WTC11 (cell line): ENCODE data around the gene AURKAIP1. TPM values are rescaled to one million over a fixed set of nuclear protein-coding genes. Genes with fewer than 3 reads are reported as not detected.

Experiments
- ATAC-seq: fragments of 200-7000 bp; cut with Tn5 transposase; 2 replicates; pipeline ENCODE4 v1.10.0; 2021; ENCODE audit warnings: mild to moderate bottlenecking, moderate library complexity
- CTCF ChIA-PET: fragments of 300-600 bp; sonication (Branson Sonifier 250); formaldehyde crosslinking; loops from one replicate; lab custom pipeline; 2021; ENCODE audit warnings: antibody characterized with exemption; lab: Charles Lee
- POLR2A ChIA-PET: fragments of 350-600 bp; sonication (Branson Sonifier 250); formaldehyde crosslinking; loops from one replicate; lab custom pipeline; 2021; ENCODE audit warnings: antibody characterized with exemption; lab: Charles Lee
- DNase-seq: peaks from one replicate; pipeline ENCODE4 v3.0.0; 2021; ENCODE audit warnings: low spot score
- H3K27ac Mint-ChIP-seq: 2 replicates; pipeline ENCODE4 v1.8.0; 2021; ENCODE audit warnings: mixed read lengths
- H3K27me3 Mint-ChIP-seq: 2 replicates; pipeline ENCODE4 v1.8.0; 2021; ENCODE audit warnings: low read depth, mild to moderate bottlenecking, moderate library complexity, mixed read lengths
- H3K36me3 Mint-ChIP-seq: 2 replicates; pipeline ENCODE4 v1.8.0; 2021; ENCODE audit warnings: mixed read lengths
- H3K4me1 Mint-ChIP-seq: 2 replicates; pipeline ENCODE4 v1.8.0; 2022; ENCODE audit warnings: mixed read lengths
- H3K4me3 Mint-ChIP-seq: 2 replicates; pipeline ENCODE4 v1.8.0; 2021; ENCODE audit warnings: mild to moderate bottlenecking, moderate library complexity, mixed read lengths
- H3K9me3 Mint-ChIP-seq: 2 replicates; pipeline ENCODE4 v1.8.0; 2021; ENCODE audit warnings: mixed read lengths
- ARID4B ChIP-seq: sonication (generic); formaldehyde crosslinking; IDR thresholded peaks from 2 replicates; pipeline ENCODE4 v1.8.0; 2023; ENCODE audit warnings: missing genetic modification reagents, mild to moderate bottlenecking, borderline replicate concordance
- ATF1 ChIP-seq: sonication (generic); formaldehyde crosslinking; IDR thresholded peaks from 2 replicates; pipeline ENCODE4 v1.8.1; 2023; ENCODE audit warnings: mild to moderate bottlenecking, moderate library complexity, missing genetic modification reagents
- ATF3 ChIP-seq: sonication (generic); formaldehyde crosslinking; conservative IDR thresholded peaks from 2 replicates; pipeline ENCODE4 v1.8.1; 2022; ENCODE audit warnings: mild to moderate bottlenecking, missing genetic modification reagents
- EMX1 ChIP-seq: fragments of 250-450 bp; sonication (Bioruptor Pico); IDR thresholded peaks from 2 replicates; pipeline ENCODE4 v1.8.0; 2021; ENCODE audit warnings: mild to moderate bottlenecking
- ERG ChIP-seq: fragments of 250-450 bp; sonication (Bioruptor Pico); IDR thresholded peaks from 2 replicates; pipeline ENCODE4 v1.8.0; 2021; ENCODE audit warnings: mild to moderate bottlenecking
- ESRRA ChIP-seq: sonication (generic); formaldehyde crosslinking; IDR thresholded peaks from 2 replicates; pipeline ENCODE4 v1.8.1; 2022; ENCODE audit warnings: mild to moderate bottlenecking, missing genetic modification reagents, borderline replicate concordance
- FOXP1 ChIP-seq: sonication (generic); formaldehyde crosslinking; IDR thresholded peaks from 2 replicates; pipeline ENCODE4 v1.8.0; 2022; ENCODE audit warnings: missing genetic modification reagents, mild to moderate bottlenecking, moderate library complexity, borderline replicate concordance
- NFATC4 ChIP-seq: fragments of 250-450 bp; sonication (Bioruptor Pico); IDR thresholded peaks from 2 replicates; pipeline ENCODE4 v1.9.0; 2021; ENCODE audit warnings: mild to moderate bottlenecking
- NFE2L1 ChIP-seq: sonication (generic); formaldehyde crosslinking; IDR thresholded peaks from 2 replicates; pipeline ENCODE4 v1.8.1; 2023; ENCODE audit warnings: missing genetic modification reagents
- PRRX2 ChIP-seq: fragments of 250-450 bp; sonication (Bioruptor Pico); IDR thresholded peaks from 2 replicates; pipeline ENCODE4 v1.8.0; 2021; ENCODE audit warnings: mild to moderate bottlenecking
- SMAD4 ChIP-seq: sonication (generic); formaldehyde crosslinking; IDR thresholded peaks from 2 replicates; pipeline ENCODE4 v1.8.0; 2022; ENCODE audit warnings: mild to moderate bottlenecking, missing genetic modification reagents
- TEAD1 ChIP-seq: sonication (generic); formaldehyde crosslinking; IDR thresholded peaks from 2 replicates; pipeline ENCODE4 v1.8.0; 2022; ENCODE audit warnings: mild to moderate bottlenecking, missing genetic modification reagents
- ZNF121 ChIP-seq: sonication (generic); formaldehyde crosslinking; IDR thresholded peaks from 2 replicates; pipeline ENCODE4 v1.8.0; 2023; ENCODE audit warnings: missing genetic modification reagents
- total RNA-seq: library from RNA; stranded (reverse); gene quantifications from 3 replicates; pipeline ENCODE4 v1.2.3, GENCODE V29; 2021
- TF ChIP-seq, protein P1 (sequence below): sonication (generic); formaldehyde crosslinking; IDR thresholded peaks from 2 replicates; pipeline ENCODE4 v1.8.1; 2023; ENCODE audit warnings: mild to moderate bottlenecking, missing genetic modification reagents, moderate library complexity
- TF ChIP-seq, protein P2 (sequence below): sonication (generic); formaldehyde crosslinking; IDR thresholded peaks from 2 replicates; pipeline ENCODE4 v1.8.1; 2022; ENCODE audit warnings: missing genetic modification reagents, borderline replicate concordance

Gene AURKAIP1
- total RNA-seq, 1 experiment from 2014 or later: 268 TPM

DNA sequence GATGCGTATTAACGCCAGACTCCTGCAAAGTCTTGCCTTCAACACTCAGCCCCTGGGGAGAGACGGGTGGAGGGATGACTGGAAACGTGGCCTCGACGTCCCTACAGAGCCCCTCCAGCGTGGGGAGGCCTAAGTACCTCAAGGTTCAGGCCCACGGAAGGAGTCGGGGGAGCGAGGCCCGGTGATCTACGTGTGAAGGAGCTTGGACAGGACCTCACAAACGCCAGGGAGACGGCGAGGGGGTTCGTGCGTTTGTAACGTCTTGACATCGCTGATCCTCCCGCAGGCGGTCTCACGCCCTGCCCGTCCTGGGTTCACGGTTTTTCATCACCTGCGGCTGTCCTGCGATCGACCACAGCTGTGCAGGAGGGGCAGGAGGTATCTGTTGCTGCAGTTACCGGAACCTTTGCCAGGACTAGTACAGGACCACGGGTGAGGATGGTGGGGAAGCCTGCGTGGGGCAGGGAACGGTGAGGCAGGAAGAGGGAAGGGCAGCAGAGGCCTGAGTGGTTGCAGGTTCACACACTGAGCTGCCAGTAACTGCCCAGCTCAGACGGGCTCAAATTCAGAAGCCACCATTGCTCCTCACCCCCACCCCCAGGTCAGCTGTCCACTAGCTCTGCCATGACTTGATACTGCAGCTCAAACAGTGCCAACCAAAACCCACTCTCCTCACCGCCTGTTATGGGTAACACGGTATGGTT is 25.0 kb upstream of the AURKAIP1 start:
- ChIA-PET POLR2A (interaction anchor here (1.2 to 2.3 kb wide), 6 partner anchors 11 to 34 kb away, joined by 3 to 12 read pairs (median 5); partner anchors contain the start of gene AURKAIP1), CTCF (interaction anchor here (0.6 to 2.5 kb wide), 6 partner anchors 11 to 105 kb away, joined by 3 to 14 read pairs (median 8); partner anchors contain the start of gene AURKAIP1)
- ATAC-seq (no peak), DNase-seq (no peak)
- Mint-ChIP-seq H3K4me3 (peak overlapping the region; percentile 85), H3K27ac (peak overlapping the region; percentile 88), H3K9me3 (no peaks in the 10 kb centered on the region), H3K27me3 (no peaks in the 10 kb centered on the region), H3K36me3 (peaks cover 60% of the 10 kb centered on the region), H3K4me1 (peaks cover 31% of the 10 kb centered on the region)
- TF ChIP-seq FOXP1 (0 out of 2 replicates have a peak, but pooled peaks have one; percentile 24), EMX1 (CRISPR knock-in tag) (peak; percentile 66; the same call in 1 of the 2 replicates), ESRRA (CRISPR knock-in tag) (peak; percentile 18; the same call in 1 of the 2 replicates), NFATC4 (CRISPR knock-in tag) (no peak), ATF1 (no peak), SMAD4 (0 out of 2 replicates have a peak, but pooled peaks have one; percentile 17), ARID4B (CRISPR knock-in tag) (peak; percentile 59; the same call in 1 of the 2 replicates), PRRX2 (CRISPR knock-in tag) (0 out of 2 replicates have a peak, but pooled peaks have one; percentile 48), ATF3 (CRISPR knock-in tag) (0 out of 2 replicates have a peak, but pooled peaks have one; percentile 62), NFE2L1 (CRISPR knock-in tag) (0 out of 2 replicates have a peak, but pooled peaks have one; percentile 29), ZNF121 (CRISPR knock-in tag) (no peak), ERG (CRISPR knock-in tag) (no peak), TEAD1 (CRISPR knock-in tag) (peak; percentile 44; the same call in 1 of the 2 replicates)
- TF ChIP-seq, protein P1, sequence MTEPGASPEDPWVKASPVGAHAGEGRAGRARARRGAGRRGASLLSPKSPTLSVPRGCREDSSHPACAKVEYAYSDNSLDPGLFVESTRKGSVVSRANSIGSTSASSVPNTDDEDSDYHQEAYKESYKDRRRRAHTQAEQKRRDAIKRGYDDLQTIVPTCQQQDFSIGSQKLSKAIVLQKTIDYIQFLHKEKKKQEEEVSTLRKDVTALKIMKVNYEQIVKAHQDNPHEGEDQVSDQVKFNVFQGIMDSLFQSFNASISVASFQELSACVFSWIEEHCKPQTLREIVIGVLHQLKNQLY: no peak
- TF ChIP-seq, protein P2, sequence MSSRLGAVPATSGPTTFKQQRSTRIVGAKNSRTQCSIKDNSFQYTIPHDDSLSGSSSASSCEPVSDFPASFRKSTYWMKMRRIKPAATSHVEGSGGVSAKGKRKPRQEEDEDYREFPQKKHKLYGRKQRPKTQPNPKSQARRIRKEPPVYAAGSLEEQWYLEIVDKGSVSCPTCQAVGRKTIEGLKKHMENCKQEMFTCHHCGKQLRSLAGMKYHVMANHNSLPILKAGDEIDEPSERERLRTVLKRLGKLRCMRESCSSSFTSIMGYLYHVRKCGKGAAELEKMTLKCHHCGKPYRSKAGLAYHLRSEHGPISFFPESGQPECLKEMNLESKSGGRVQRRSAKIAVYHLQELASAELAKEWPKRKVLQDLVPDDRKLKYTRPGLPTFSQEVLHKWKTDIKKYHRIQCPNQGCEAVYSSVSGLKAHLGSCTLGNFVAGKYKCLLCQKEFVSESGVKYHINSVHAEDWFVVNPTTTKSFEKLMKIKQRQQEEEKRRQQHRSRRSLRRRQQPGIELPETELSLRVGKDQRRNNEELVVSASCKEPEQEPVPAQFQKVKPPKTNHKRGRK (CRISPR knock-in tag): no peak
- TF ChIP-seq, all 79 proteins: peak for 9
